ENCODE results near the gene EVI5.
"Not testable (repeated sequence)": the region's sequence is repeated elsewhere in the genome, so short reads cannot be mapped to it uniquely, and the experiment has no call there.

EVI5 gene

GRCh38 chr1:92663775-92664174, 121.1 kb downstream of the EVI5 start:
- DNase-seq (ENCODE audit: low read depth, low spot score), result no peak
- CTCF ChIA-PET, result no interaction called here
- no peak overlapping the region for H3K4me3 ChIP-seq (ENCODE audit: low read depth, low read length)
- POLR2A ChIA-PET, result no interaction called here
- TF ChIP-seq CTCF (IDR thresholded peaks at IDR 0.05; ENCODE audit: insufficient read depth, low read length, missing control alignments), result no peak

GRCh38 chr1:92662048-92662447, 122.9 kb downstream of the EVI5 start:
- TF ChIP-seq CTCF (IDR thresholded peaks at IDR 0.05; ENCODE audit: insufficient read depth, low read length, missing control alignments), result no peak
- H3K4me3 ChIP-seq (ENCODE audit: low read depth, low read length), result no peak overlapping the region
- DNase-seq (ENCODE audit: low read depth, low spot score), result no peak
- POLR2A ChIA-PET, result no interaction called here
- CTCF ChIA-PET, result no interaction called here

GRCh38 chr1:92657701-92658100, 127.2 kb downstream of the EVI5 start:
- TF ChIP-seq CTCF (IDR thresholded peaks at IDR 0.05; ENCODE audit: insufficient read depth, low read length, missing control alignments), result no peak
- no peak for DNase-seq (ENCODE audit: low read depth, low spot score)
- H3K4me3 ChIP-seq (ENCODE audit: low read depth, low read length), result no peak overlapping the region
- ChIA-PET POLR2A (no interaction called here), CTCF (no interaction called here)

GRCh38 chr1:92655197-92655801, 129.6 kb downstream of the EVI5 start:
- TF ChIP-seq CTCF (IDR thresholded peaks at IDR 0.05; ENCODE audit: insufficient read depth, low read length, missing control alignments), result no peak
- ChIA-PET POLR2A (no interaction called here), CTCF (no interaction called here)
- no peak overlapping the region for H3K4me3 ChIP-seq (ENCODE audit: low read depth, low read length)
- no peak for DNase-seq (ENCODE audit: low read depth, low spot score)

- H3K4me3 ChIP-seq (ENCODE audit: low read depth, low read length), result no peak overlapping the region
- ChIA-PET POLR2A (no interaction called here), CTCF (no interaction called here)
- no peak for DNase-seq (ENCODE audit: low read depth, low spot score)
- TF ChIP-seq CTCF (IDR thresholded peaks at IDR 0.05; ENCODE audit: insufficient read depth, low read length, missing control alignments), result no peak
These were observed 131.1 kb downstream of the EVI5 start for GRCh38 chr1:92653605-92654381.

- POLR2A ChIA-PET; DNase-seq (ENCODE audit: low read depth, low spot score); H3K4me3 ChIP-seq (ENCODE audit: low read depth, low read length); CTCF ChIA-PET: not testable (repeated sequence)
These were observed 144.2 kb downstream of the EVI5 start for GRCh38 chr1:92640686-92641085.

- ChIA-PET CTCF (no interaction called here), POLR2A (no interaction called here)
- DNase-seq (ENCODE audit: low read depth, low spot score), result no peak
- no peak overlapping the region for H3K4me3 ChIP-seq (ENCODE audit: low read depth, low read length)
- no peak for TF ChIP-seq CTCF (IDR thresholded peaks at IDR 0.05; ENCODE audit: insufficient read depth, low read length, missing control alignments)
These were observed 146.4 kb downstream of the EVI5 start for GRCh38 chr1:92638498-92638897.

GRCh38 chr1:92635203-92635602, 149.7 kb downstream of the EVI5 start:
- DNase-seq (ENCODE audit: low read depth, low spot score); POLR2A ChIA-PET; CTCF ChIA-PET; H3K4me3 ChIP-seq (ENCODE audit: low read depth, low read length): not testable (repeated sequence)
